Right hindlimb (tissue), 1 donor: Measurements from ENCODE around the gene OVOL1.
"Not testable (repeated sequence)": the region's sequence is repeated elsewhere in the genome, so short reads cannot be mapped to it uniquely, and the experiment has no call there.

Experiments used
- DNase-seq: peaks from one replicate; pipeline ENCODE4 v3.0.0-alpha.2; 2018

OVOL1 gene

DNA sequence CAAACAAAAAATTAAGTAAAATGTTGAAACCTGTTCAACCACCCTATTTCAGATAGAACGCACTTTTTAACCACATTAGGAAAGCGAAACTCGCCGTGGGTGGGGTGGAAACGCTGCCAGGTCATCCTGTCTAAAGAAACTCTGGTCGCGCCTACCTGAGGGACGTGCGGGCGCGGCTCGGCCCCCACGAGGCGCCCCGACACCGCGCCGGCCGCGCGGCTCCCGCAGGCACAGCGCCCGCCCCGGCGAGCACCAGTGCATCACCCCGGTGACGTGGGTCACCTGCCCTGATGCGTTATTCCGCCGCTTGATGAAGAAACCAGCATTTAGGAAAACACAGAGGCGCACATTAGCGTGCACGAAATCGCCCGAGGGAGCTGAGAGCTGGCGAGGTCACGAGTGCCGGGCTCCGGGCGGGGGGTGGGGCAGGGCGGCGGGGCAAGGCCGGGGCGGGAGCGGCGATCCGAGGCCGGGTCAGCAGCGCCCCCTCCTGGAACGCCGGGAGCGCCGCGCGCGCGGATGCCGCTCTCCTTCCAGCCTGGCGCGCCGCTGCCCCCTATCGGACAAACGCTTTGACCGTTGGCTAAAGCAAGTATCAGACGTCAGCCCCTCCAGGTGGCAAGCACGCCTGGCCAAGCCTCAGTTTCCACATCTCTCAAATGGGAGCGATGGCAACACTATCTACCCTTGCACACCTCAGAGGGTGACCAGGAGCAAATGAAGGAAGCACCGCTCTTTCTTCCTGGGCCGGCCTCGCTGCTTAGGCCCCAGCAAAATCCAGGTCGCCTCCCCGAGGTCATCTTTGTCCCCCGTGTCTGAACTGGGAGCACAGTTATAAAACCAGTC, 31.2 kb downstream of the OVOL1 start:
- DNase-seq = peak; percentile 93

DNA sequence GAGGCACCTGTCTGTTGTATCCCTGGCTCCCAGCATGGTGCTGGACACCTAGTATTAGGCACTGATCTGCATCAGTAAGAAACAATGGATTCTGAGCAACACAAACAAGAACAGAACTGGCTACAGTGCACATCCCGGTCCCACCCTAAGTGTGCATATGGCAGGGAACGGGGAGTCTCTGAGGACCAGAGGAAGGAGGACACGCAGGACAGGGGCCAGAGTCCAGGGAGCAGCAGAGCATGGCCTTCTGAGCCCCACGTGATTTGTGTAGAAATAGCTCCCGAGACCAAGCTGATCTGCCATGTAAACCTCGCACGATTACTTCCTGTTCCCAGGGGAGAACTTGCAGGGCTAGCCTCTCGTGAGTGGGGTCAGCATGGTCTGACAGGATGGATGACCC, 34.2 kb downstream of the OVOL1 start:
- no peak for DNase-seq

DNA sequence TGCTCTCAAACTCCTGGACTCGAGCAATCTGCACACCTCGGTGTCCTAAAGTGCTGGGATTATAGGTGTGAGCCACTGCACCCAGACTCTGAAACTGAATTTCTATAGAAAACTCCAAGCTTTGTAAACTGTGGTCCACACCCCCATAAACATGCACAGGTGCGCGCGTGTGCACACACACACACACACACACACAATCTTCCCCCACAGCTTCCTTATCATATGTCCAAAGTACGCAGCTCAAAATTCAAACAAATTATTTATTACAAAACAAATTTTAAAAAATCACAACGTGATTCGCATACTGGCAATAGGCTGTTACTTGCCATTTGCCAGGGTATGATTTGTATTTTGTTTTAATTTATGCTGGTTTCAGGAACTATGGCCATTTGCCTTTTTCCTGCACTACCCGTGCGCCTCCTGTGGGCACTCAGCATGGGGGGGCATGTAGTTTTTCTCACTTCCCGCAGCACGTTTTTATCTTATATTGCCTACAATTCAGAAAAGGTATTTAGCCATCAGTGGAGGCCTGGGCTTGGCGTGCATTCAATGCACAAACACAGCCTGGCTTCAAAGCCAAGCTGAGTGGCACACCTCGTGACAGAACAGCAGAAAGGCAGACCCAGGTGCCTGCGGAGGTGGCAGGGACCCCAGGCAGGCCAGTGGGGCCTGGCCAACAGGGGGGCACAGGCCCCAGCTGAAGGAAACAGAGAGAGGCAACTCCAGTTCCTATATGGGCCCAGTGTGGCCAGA, 36.1 kb downstream of the OVOL1 start:
- DNase-seq = no peak

DNA sequence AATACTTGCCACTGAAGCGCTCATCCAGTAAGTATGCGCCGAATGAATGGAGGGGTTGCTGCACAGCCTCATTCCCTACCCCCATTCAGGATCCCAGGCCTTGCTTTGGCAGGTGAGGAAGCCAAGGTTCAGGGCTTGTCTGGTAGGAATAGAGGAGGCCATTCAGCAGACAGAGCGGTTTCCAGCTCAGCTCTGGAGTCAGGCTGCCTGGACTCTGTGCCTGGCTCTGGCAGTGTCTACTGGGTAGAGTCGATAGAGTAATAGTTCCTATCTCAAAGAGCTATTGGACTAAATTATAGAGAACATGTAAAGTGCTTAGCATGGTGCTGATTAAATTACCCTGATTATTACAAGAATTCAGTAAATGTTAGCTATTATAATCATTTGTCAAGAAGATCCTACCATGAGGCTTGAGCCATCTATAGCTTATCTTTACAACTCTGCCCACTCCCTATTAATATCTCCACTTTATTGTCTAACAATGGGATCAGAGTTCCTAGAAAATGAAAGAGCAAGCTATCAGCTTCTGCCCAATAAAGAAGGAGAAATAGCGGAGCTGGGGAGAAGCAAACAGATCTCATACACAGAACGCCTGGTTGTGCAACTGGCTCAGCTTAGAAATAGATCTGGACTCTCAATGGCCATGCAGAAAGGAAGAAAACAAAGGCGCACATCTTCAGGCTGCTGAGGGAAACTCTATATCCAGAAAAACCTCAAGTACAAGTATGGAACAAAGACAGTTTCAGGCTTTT, 40.3 kb downstream of the OVOL1 start:
- no peak for DNase-seq

DNA sequence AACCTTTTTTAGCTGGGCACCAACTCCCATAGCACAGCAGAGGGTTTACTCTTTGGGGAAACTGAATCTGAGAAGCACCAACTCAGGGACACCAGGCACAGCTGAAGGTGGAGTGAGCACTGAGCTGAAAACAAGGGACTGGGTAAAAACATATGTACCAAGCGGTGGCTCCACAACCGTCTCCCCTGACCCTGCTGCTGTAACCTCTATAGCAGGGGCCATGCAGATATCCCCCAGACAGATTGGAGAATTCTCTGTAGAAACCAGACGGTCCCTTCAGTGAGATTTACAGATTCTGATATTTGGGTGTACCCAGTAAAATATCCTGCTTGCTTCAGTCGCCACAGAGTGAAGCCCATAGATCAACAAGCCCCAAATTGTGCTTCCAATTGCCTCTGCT, 42.6 kb downstream of the OVOL1 start:
- DNase-seq = no peak

DNA sequence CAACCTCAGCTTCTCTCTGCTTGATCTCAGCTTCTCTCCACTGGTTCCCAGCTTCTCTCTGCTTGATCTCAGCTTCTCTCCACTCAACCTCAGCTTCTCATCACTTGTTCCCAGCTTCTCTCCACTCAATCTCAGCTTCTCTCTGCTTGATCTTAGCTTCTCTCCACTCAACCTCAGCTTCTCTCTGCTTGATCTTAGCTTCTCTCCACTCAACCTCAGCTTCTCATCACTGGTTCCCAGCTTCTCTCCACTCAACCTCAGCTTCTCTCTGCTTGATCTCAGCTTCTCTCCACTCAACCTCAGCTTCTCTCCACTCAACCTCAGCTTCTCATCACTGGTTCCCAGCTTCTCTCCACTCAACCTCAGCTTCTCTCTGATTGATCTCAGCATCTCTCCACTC, 45.4 kb downstream of the OVOL1 start:
- DNase-seq = not testable (repeated sequence)

DNA sequence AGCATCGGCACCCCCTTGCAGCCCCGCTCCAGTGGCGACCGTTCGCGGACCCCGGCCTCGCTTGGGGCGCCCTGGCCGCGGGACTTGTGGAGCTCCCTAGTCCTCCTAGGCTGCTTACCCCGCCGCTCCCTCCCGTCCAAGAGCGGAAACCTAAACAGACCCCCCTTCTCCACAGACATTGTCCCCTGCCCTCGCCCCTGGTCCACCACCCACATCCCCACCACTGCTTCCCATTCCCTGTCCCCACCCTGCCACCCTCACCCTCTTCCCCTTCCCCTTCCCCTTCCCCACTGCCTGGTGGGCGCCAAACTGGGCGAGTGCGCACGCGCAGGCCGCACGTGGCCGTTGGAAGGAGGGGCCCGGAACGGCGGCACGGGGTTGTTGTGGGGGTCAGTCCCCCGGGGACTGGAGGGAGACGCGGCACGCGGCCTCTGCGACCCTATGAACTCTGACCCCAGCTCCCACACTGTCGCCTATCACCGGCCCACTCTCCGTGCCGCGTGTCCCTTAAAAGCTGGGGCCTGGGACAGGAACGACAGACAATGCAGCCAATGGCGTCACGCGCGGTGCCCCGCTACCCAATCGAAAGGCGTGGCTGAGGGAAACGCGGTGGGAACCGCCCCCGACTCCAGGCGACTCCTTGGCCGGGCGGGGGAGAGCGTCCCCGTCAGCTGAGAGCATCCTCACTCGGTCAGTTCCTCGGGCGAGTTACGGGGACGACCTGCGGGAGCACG, 46.6 kb downstream of the OVOL1 start, which contains the start of gene SNX32:
TSS of gene SNX32 (plus strand) at position 667 of the 734 bp plus-strand sequence. CDS start 103 bp downstream, outside the sequence.
- peak; percentile 96 for DNase-seq

DNA sequence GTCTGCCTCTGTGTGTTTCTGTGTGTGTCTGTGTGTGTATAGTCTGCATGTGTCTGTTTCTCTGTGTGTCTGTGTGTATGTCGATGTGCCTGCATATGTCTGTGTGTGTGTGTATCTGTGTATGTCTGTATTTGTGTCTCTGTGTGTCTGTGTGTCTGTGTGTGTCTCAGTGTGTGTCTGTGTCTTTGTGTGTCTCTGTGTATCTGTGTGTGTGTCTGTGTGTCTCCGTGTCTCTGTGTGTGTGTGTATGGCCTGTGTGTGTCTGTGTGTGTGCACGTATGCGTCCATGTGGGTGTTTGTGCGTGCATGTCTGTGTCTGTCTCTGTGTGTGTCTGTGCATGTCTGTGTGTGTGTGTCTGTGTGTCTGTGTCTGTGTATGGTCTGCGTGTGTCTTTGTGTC, 47.3 kb downstream of the OVOL1 start:
- no peak for DNase-seq

DNA sequence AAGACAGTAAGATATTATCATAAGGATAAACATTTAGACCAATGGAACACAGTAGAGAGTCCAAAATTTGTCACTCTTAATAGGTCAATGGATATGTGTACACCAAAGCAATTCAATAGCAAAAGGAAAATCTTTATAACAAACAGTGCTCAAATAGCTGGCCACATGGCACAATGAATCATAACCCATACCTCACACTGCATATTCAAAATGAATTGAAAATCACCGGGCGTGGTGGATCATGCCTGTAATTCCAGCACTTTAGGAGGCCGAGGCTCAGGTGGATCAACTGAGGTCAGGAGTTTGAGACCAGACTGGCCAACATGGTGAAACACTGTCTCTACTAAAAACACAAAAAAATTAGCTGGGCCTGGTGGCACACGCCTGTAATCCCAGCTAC, 55.3 kb downstream of the OVOL1 start:
- no peak for DNase-seq

DNA sequence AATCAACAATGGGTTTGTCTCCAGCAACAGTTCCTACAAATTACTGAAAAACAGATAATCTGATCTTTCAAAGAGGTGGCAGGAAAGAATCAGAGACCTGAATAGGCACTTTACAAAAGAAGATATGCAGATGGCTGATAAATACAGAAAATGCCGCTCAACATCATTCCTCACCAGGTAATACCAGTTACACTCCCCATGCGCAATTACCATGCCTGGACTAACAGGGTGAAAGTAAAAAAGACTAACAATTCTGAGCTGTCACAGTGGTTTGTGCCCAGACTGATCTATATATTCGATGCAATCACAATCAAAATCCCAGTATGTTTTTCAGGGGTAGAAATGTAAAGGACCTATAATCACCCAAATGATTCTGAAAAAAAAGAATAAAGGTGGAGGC, 56.9 kb downstream of the OVOL1 start:
- no peak for DNase-seq

DNA sequence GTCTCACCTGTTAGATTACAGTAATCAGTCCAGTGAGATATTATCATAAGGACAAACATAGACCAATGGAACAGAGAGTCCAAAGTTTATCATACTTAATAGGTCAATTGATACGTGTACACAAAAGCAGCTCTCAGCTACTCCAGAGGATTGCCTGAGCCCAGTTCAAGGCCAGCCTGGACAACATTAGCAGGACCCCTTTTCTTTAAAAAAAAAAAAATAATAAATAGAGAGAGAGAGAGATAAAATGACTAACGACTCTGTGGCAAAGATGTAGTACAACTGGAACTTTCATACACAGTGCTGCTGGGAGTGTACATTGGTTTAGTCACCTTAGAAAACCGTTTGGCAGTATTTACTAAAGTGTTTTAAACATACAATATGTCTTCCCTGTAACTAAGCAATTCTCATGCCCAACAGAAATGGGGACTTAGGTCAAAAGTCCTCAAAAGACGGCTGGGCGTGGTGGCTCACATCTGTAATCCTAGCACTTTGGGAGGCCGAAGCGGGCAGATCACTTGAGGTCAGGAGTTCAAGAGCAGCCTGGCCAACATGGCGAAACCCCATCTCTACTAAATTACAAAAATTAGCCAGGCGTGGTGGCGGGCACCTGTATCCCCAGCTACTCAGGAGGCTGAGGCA, 57.5 kb downstream of the OVOL1 start:
- DNase-seq = no peak
